ENCODE results near the gene RAB28. TPM values are rescaled to one million over a fixed set of nuclear protein-coding genes. Genes with fewer than 3 reads are reported as not detected.

The RAB28 gene
- total and polyA plus RNA-seq, 12 donors, result 9.7 to 23.1 (median 15.3) TPM

DNA sequence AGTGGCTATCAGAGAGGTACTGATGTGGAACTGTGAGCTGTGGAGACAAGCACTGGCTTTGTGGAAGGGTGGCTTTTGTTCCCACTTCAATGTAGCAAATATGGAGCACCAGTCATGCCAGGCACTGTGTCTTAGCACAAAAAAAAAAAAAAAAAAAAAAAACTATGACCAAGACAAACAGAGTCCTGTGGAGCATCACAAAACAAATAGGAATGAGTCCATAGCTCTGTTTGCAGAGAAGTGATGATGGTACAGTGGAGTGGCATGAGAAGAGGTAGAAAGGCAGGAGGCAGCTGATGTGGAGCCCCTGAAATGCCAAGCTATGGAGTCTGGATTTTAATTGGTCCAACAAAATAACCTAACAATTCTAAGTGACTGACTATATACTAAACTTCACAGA lies 116.9 kb downstream of the RAB28 start:
- peaks cover 0 to 9% (median 0%) of the 10 kb centered on the region in 3 donors for H3K9me3 ChIP-seq (replicated peaks in 1 of 3)
- no peaks in the 10 kb centered on the region for H3K36me3 ChIP-seq (replicated peaks in 1 of 2)
- H3K4me1 ChIP-seq (replicated peaks in 1 of 2), result no peaks in the 10 kb centered on the region
- intact Hi-C loops (cut with DNase I), result no loop called here
- H3K27ac ChIP-seq, result no peak overlapping the region
- no peak overlapping the region for H3K4me3 ChIP-seq
- no peak for DNase-seq
- H3K27me3 ChIP-seq, result no peaks in the 10 kb centered on the region
- TF ChIP-seq, protein P1, sequence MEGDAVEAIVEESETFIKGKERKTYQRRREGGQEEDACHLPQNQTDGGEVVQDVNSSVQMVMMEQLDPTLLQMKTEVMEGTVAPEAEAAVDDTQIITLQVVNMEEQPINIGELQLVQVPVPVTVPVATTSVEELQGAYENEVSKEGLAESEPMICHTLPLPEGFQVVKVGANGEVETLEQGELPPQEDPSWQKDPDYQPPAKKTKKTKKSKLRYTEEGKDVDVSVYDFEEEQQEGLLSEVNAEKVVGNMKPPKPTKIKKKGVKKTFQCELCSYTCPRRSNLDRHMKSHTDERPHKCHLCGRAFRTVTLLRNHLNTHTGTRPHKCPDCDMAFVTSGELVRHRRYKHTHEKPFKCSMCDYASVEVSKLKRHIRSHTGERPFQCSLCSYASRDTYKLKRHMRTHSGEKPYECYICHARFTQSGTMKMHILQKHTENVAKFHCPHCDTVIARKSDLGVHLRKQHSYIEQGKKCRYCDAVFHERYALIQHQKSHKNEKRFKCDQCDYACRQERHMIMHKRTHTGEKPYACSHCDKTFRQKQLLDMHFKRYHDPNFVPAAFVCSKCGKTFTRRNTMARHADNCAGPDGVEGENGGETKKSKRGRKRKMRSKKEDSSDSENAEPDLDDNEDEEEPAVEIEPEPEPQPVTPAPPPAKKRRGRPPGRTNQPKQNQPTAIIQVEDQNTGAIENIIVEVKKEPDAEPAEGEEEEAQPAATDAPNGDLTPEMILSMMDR (IDR thresholded peaks at IDR 0.05), result no peak
- no peak for TF ChIP-seq POLR2A (IDR thresholded peaks at IDR 0.05)

DNA sequence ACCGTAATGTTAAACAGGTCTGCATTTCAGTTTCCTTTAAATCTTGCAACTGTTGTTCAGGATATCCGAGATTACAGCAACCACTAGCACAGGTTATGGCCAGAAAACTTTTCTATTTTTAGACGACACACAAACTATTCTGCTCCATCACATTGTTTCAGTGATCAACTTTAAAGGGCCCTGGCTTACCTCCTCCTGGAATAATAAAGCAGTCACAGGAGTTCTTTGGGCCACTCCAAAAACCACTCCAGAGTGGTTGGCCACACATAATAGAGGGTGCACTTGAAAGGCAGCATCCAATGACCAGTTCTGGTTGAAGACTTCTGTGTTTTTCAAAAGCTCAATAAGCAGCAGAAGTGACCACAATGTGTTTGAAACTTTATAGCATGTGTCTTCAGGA lies 118.9 kb downstream of the RAB28 start:
- WGBS, 4 donors, result 80 to 100% (median 90%) methylated on average over 3 of the region's 3 CpGs
- TF ChIP-seq, protein P1 (IDR thresholded peaks at IDR 0.05), result no peak
- no peak for TF ChIP-seq POLR2A (IDR thresholded peaks at IDR 0.05)
- H3K4me3 ChIP-seq, result no peak overlapping the region
- no peaks in the 10 kb centered on the region for H3K27me3 ChIP-seq
- H3K9me3 ChIP-seq (replicated peaks in 1 of 3), result peaks cover 0 to 4% (median 0%) of the 10 kb centered on the region in 3 donors
- intact Hi-C loops (cut with DNase I), result no loop called here
- H3K4me1 ChIP-seq (replicated peaks in 1 of 2), result no peaks in the 10 kb centered on the region
- no peak overlapping the region for H3K27ac ChIP-seq
- no peak for DNase-seq
- H3K36me3 ChIP-seq (replicated peaks in 1 of 2), result no peaks in the 10 kb centered on the region

DNA sequence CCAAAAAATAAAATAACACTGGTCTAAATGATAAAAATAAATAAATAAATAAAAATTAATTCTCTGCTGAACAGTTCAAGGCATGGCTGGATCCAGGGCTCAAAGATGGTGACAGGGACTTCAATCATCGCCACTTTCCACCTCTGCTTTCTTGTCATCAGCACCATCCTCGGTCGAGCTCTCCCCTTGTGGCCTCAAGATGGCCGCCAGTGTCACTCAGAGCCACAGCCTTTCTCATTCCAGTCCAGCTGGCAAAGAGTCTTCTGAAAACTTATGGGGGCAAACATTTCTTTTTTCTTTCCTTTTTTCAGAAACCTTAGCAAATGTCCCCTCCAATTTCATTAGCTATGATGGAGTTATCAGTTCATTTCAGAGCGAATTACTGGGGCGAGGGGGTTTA lies 119.5 kb downstream of the RAB28 start:
- Histone ChIP-seq H3K36me3 (replicated peaks in 1 of 2) (no peaks in the 10 kb centered on the region), H3K27me3 (no peaks in the 10 kb centered on the region), H3K4me1 (replicated peaks in 1 of 2) (no peaks in the 10 kb centered on the region), H3K27ac (no peak overlapping the region), H3K9me3 (replicated peaks in 1 of 3) (no peaks in the 10 kb centered on the region), H3K4me3 (no peak overlapping the region)
- intact Hi-C loops (cut with DNase I), result no loop called here
- no peak for TF ChIP-seq POLR2A (IDR thresholded peaks at IDR 0.05)
- TF ChIP-seq, protein P1 (IDR thresholded peaks at IDR 0.05), result no peak
- no peak for DNase-seq
- 96 to 99% (median 97%) methylated on average over 6 of the region's 6 CpGs for WGBS, 4 donors

DNA sequence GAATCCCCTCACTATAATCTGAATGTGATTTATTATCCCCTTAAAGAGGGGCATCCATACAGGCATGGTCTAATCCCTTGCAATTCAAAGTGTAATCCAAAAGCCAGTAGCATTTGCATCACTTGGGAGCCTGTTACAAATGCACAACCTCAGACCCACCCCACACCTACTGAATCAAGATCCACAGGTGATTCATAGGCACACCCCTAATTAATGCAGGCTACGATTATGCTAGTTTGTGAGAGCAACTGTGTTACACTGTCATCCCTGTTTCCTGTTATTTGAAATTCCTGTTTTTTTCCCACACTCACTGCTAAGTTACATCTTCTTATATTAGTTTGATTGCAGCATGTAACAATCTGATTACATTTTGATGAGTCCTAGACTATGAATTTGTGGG lies 120.0 kb downstream of the RAB28 start:
- H3K36me3 ChIP-seq (replicated peaks in 1 of 2), result no peaks in the 10 kb centered on the region
- DNase-seq, result no peak
- TF ChIP-seq, protein P1 (IDR thresholded peaks at IDR 0.05), result no peak
- no peak for TF ChIP-seq POLR2A (IDR thresholded peaks at IDR 0.05)
- H3K4me1 ChIP-seq (replicated peaks in 1 of 2), result no peaks in the 10 kb centered on the region
- intact Hi-C loops (cut with DNase I), result no loop called here
- H3K27ac ChIP-seq, result no peak overlapping the region
- no peaks in the 10 kb centered on the region for H3K27me3 ChIP-seq
- H3K4me3 ChIP-seq, result no peak overlapping the region
- no peaks in the 10 kb centered on the region for H3K9me3 ChIP-seq (replicated peaks in 1 of 3)
- 73 to 95% (median 88%) methylated on average over 1 of the region's 1 CpG for WGBS, 4 donors

Data from adrenal gland (tissue), 12 donors.